B cell (primary cell): ENCODE results near the gene CAMTA1. TPM values are rescaled to one million over a fixed set of nuclear protein-coding genes. Genes with fewer than 3 reads are reported as not detected.

Experiments
- ATAC-seq: fragments of 200-7000 bp; cut with Tn5 transposase; one replicate; pipeline ENCODE4 v1.10.0; 2021; ENCODE audit warnings: low read depth, mild to moderate bottlenecking, moderate number of reproducible peaks, moderate library complexity
- CTCF ChIA-PET: fragments of 350-600 bp; sonication (Branson Sonifier 250); formaldehyde crosslinking; loops from one replicate; lab custom pipeline; 2021; ENCODE audit warnings: antibody characterized with exemption, inconsistent platforms; lab: Charles Lee
- POLR2A ChIA-PET: fragments of 350-600 bp; sonication (Branson Sonifier 250); formaldehyde crosslinking; loops from one replicate; lab custom pipeline; 2021; ENCODE audit warnings: antibody characterized with exemption; lab: Charles Lee
- DNase-seq: peaks from one replicate; pipeline ENCODE4 v3.0.0; 2013
- H2AFZ ChIP-seq: 2 replicates; pipeline ENCODE4 v1.6.1; 2012; ENCODE audit warnings: mild to moderate bottlenecking, low read depth, low read length; ENCODE audit not compliant: insufficient read depth, poor library complexity, severe bottlenecking
- H3K27ac ChIP-seq, 2 donors: 1 replicate in 1 of 2; 2 replicates in 1 of 2; pipeline ENCODE4 v1.5.1; 2012 to 2013; ENCODE audit warnings: low read length in 2 of 2, mild to moderate bottlenecking in 2 of 2, moderate library complexity in 1 of 2
- H3K27me3 ChIP-seq, 4 experiments: fragments of 200-600 bp in 1 of 4; sonication (generic) in 1 of 4; replicated peaks in 1 of 4; 1 replicate in 2 of 4; 2 replicates in 2 of 4; pipeline versions ENCODE4 v1.6.1 to v1.7.0; 2013 to 2016; ENCODE audit warnings: low read length in 3 of 4, mild to moderate bottlenecking in 2 of 4, mixed read lengths in 1 of 4, moderate library complexity in 1 of 4; ENCODE audit not compliant: insufficient read depth in 4 of 4, control insufficient read depth in 3 of 4; ENCODE audit errors: control extremely low read depth in 1 of 4
- H3K36me3 ChIP-seq, 2 experiments: replicated peaks in 1 of 2; 1 replicate in 1 of 2; 2 replicates in 1 of 2; pipeline versions ENCODE4 v1.6.1 to v1.7.1; 2013; ENCODE audit warnings: low read length in 1 of 2; ENCODE audit not compliant: insufficient read depth in 2 of 2, control insufficient read depth in 1 of 2; ENCODE audit errors: control extremely low read depth in 1 of 2, extremely low read depth in 1 of 2
- H3K4me1 ChIP-seq, 2 donors: fragments of 200-600 bp in 1 of 2; sonication (generic) in 1 of 2; 1 replicate in 1 of 2; 2 replicates in 1 of 2; pipeline versions ENCODE4 v1.5.1 to v1.6.1; 2013 to 2017; ENCODE audit warnings: low read length in 2 of 2; ENCODE audit not compliant: control insufficient read depth in 2 of 2, insufficient read depth in 2 of 2
- H3K4me2 ChIP-seq: replicated peaks from 2 replicates; pipeline ENCODE3; 2012; ENCODE audit warnings: mild to moderate bottlenecking, low read depth, low read length; ENCODE audit not compliant: poor library complexity, severe bottlenecking
- H3K4me3 ChIP-seq, 5 experiments: fragments of 200-600 bp in 1 of 5; sonication (generic) in 1 of 5; 1 replicate in 3 of 5; 2 replicates in 2 of 5; pipeline versions ENCODE4 v1.5.1 to v1.7.0; 2011 to 2016; ENCODE audit warnings: low read length in 4 of 5, mild to moderate bottlenecking in 4 of 5, low read depth in 2 of 5, control low read depth in 1 of 5, moderate library complexity in 1 of 5; ENCODE audit not compliant: insufficient read depth in 1 of 5; ENCODE audit errors: control extremely low read depth in 1 of 5, extremely low read depth in 1 of 5
- H3K79me2 ChIP-seq: fragments of 200-600 bp; sonication (generic); one replicate; pipeline ENCODE4 v1.6.0; 2016; ENCODE audit warnings: low read length; ENCODE audit not compliant: control insufficient read depth, insufficient read depth
- H3K9ac ChIP-seq: fragments of 200-600 bp; sonication (generic); 2 replicates; pipeline ENCODE4 v1.6.1; 2017; ENCODE audit warnings: mild to moderate bottlenecking, low read length, moderate library complexity
- H3K9me3 ChIP-seq, 3 donors: one replicate each; pipeline versions ENCODE4 v1.6.1 to v1.7.1; 2013; ENCODE audit warnings: low read length in 2 of 3; ENCODE audit not compliant: control insufficient read depth in 2 of 3, insufficient read depth in 1 of 3; ENCODE audit errors: control extremely low read depth in 1 of 3
- H4K20me1 ChIP-seq: 2 replicates; pipeline ENCODE4 v1.6.0; 2012; ENCODE audit warnings: mild to moderate bottlenecking, low read length; ENCODE audit not compliant: insufficient read depth, control insufficient read depth, poor library complexity, severe bottlenecking
- H3K27ac Mint-ChIP-seq: one replicate; pipeline ENCODE4 v1.8.0; 2021; ENCODE audit warnings: mixed read lengths
- H3K27me3 Mint-ChIP-seq: one replicate; pipeline ENCODE4 v1.8.0; 2021; ENCODE audit warnings: mixed read lengths
- H3K4me1 Mint-ChIP-seq: one replicate; pipeline ENCODE4 v1.8.0; 2021; ENCODE audit warnings: mixed read lengths
- H3K4me3 Mint-ChIP-seq: one replicate; pipeline ENCODE4 v1.8.0; 2021; ENCODE audit warnings: mixed read lengths
- H3K9me3 Mint-ChIP-seq: one replicate; pipeline ENCODE4 v1.8.0; 2022; ENCODE audit warnings: mixed read lengths; ENCODE audit not compliant: insufficient read depth
- EZH2 ChIP-seq: IDR thresholded peaks from 2 replicates; pipeline ENCODE4 v1.6.1; 2012; ENCODE audit warnings: borderline replicate concordance, low read depth, mild to moderate bottlenecking, moderate library complexity, low read length; ENCODE audit not compliant: insufficient read depth, poor library complexity, severe bottlenecking
- WGBS: methylation state at CpG from one replicate; pipeline ENCODE4 v1.1.5; 2013; ENCODE audit warnings: missing lambda C conversion rate; ENCODE audit not compliant: insufficient coverage; 5-methylcytosine and 5-hydroxymethylcytosine counted together
- intact Hi-C: fragments of 100-400 bp; cut with micrococcal nuclease; formaldehyde crosslinking; loops from one replicate; pipeline ENCODE4 v1.10.0; 2022
- polyA plus RNA-seq: library from polyadenylated mRNA; depleted of rRNA; stranded (reverse); fragments of >200 nt; gene quantifications from 2 replicates; pipeline ENCODE4 v1.2.3, GENCODE V29; 2012
- total RNA-seq, 2 donors: library from RNA; stranded (reverse); fragments of 120-200 nt in 1 of 2; gene quantifications; 1 replicate in 1 of 2; 2 replicates in 1 of 2; pipeline versions ENCODE4 v1.2.3 to v1.2.4, GENCODE V29; 2013 to 2022
- TF ChIP-seq, protein P1 (sequence below): fragments of 200-600 bp; IDR thresholded peaks from one replicate; pipeline ENCODE4 v1.8.0; 2022; ENCODE audit warnings: antibody characterized with exemption, mild to moderate bottlenecking

The CAMTA1 gene
- total and polyA plus RNA-seq, 2 donors (not counting 1 experiment from before 2014, with no cell fraction given) = 42.2 to 45.7 TPM

DNA sequence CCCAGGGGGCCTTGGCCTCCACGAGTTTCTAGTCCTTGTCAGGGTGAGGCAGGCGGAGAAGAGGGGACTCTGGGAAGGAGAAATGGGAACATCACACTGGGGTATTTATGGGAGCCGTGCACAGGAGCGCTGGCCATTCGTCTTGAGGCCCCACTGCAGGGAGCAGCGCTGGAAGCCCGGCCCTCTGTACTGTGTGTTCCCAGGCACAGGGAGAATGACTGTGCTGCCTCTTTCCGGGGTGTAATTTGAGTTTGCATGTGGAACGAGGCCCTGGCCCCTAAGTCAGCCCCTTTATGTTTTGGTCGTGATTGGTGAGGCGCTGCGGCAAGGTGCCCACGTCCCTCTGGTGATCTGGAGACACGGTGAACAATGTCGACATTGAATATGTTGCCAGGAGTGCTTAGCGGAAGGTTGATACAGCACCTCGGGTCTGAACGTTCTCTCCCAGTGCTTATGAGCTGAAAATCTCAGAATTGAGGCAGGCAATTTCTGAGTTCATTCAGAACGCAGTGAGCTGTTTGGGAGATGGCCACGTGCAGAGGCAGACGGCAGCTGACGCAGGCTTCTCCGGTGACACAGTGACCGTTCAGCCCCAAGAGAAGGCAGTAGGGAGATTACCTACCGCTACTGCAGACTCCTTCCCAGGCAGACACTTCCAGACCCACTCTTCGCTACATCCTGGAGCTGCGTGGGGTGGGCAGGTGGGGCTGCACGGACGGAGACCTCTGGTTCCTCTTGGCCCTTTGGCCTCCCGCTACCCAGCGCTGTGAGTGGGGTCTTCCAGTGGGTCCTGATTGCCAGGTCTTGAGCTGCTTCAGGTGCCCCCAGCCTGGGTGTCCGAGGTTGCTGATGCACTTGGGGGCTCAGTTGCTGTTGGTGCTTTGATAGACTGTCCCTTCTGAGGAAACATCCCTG lies 265.8 kb downstream of the CAMTA1 start:
- no peaks in the 10 kb centered on the region for H3K79me2 ChIP-seq
- ChIA-PET CTCF (interaction anchor here (0.9 kb wide), 1 partner anchor 10 kb away, joined by 3 read pairs; no protein-coding TSS in a partner anchor), POLR2A (no interaction called here)
- ATAC-seq (no peak), DNase-seq (no peak)
- H3K9me3 Mint-ChIP-seq = no peaks in the 10 kb centered on the region
- H4K20me1 ChIP-seq = no peaks in the 10 kb centered on the region
- H3K36me3 ChIP-seq = no peaks in the 10 kb centered on the region
- no peak overlapping the region for H3K27ac Mint-ChIP-seq
- no peaks in the 10 kb centered on the region for H3K4me1 Mint-ChIP-seq
- H3K4me1 ChIP-seq = no peaks in the 10 kb centered on the region
- TF ChIP-seq, protein P1, sequence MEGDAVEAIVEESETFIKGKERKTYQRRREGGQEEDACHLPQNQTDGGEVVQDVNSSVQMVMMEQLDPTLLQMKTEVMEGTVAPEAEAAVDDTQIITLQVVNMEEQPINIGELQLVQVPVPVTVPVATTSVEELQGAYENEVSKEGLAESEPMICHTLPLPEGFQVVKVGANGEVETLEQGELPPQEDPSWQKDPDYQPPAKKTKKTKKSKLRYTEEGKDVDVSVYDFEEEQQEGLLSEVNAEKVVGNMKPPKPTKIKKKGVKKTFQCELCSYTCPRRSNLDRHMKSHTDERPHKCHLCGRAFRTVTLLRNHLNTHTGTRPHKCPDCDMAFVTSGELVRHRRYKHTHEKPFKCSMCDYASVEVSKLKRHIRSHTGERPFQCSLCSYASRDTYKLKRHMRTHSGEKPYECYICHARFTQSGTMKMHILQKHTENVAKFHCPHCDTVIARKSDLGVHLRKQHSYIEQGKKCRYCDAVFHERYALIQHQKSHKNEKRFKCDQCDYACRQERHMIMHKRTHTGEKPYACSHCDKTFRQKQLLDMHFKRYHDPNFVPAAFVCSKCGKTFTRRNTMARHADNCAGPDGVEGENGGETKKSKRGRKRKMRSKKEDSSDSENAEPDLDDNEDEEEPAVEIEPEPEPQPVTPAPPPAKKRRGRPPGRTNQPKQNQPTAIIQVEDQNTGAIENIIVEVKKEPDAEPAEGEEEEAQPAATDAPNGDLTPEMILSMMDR = no peak
- TF ChIP-seq EZH2 = no peak
- no peak overlapping the region for H2AFZ ChIP-seq
- no peaks in the 10 kb centered on the region for H3K27me3 ChIP-seq
- peaks cover 0 to 10% (median 0%) of the 10 kb centered on the region in 3 donors for H3K9me3 ChIP-seq
- 91% methylated on average over 32 of the region's 32 CpGs for WGBS
- no peak overlapping the region for H3K27ac ChIP-seq
- no peak overlapping the region for H3K4me3 Mint-ChIP-seq
- no peak overlapping the region for H3K4me2 ChIP-seq
- H3K4me3 ChIP-seq = no peak overlapping the region
- no peak overlapping the region for H3K9ac ChIP-seq
- intact Hi-C loops = no loop called here
- H3K27me3 Mint-ChIP-seq = peaks cover 10% of the 10 kb centered on the region

DNA sequence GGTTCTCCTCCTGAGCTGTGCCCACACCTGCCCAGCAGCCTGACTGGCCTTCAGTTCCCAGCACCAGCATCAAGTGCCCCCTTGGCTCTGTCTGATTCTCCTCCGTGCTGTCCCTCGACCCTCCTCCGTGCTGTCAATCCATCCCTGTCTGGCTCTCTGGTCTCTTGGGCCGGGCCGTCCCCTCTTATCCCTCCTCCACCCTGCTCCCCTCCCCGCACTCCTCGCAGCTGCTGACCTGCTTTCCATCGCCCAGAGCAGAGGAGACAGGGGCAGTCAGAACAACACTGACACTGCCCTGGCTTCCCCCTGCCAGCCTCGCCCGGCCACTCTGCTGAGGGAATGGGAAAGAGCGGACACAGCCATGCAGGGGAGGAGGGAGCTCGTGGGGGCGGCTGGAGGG lies 267.4 kb downstream of the CAMTA1 start:
- H3K27ac Mint-ChIP-seq = no peak overlapping the region
- ChIA-PET POLR2A (no interaction called here), CTCF (no interaction called here)
- peaks cover 0 to 7% (median 0%) of the 10 kb centered on the region in 3 donors for H3K9me3 ChIP-seq
- 86% methylated on average over 10 of the region's 13 CpGs for WGBS
- H3K27ac ChIP-seq = no peak overlapping the region
- no peaks in the 10 kb centered on the region for H3K79me2 ChIP-seq
- no peaks in the 10 kb centered on the region for H4K20me1 ChIP-seq
- H2AFZ ChIP-seq = no peak overlapping the region
- H3K27me3 ChIP-seq = no peaks in the 10 kb centered on the region
- H3K4me1 ChIP-seq = no peaks in the 10 kb centered on the region
- H3K4me2 ChIP-seq = no peak overlapping the region
- no peaks in the 10 kb centered on the region for H3K9me3 Mint-ChIP-seq
- DNase-seq (no peak), ATAC-seq (no peak)
- no peak for TF ChIP-seq EZH2
- TF ChIP-seq, protein P1 = no peak
- H3K4me3 ChIP-seq = no peak overlapping the region
- H3K9ac ChIP-seq = no peak overlapping the region
- H3K36me3 ChIP-seq = no peaks in the 10 kb centered on the region
- no peak overlapping the region for H3K4me3 Mint-ChIP-seq
- H3K27me3 Mint-ChIP-seq = peaks cover 10% of the 10 kb centered on the region
- intact Hi-C loops = no loop called here
- H3K4me1 Mint-ChIP-seq = no peaks in the 10 kb centered on the region
